Kidney epithelial cell (primary cell): Measurements from ENCODE around the gene TRPC1. TPM values are rescaled to one million over a fixed set of nuclear protein-coding genes. Genes with fewer than 3 reads are reported as not detected.

Source experiments
- DNase-seq: peaks from one replicate; pipeline ENCODE4 v3.0.0-alpha.2; 2010; ENCODE audit warnings: low read depth
- H3K27me3 ChIP-seq: 2 replicates; pipeline ENCODE4 v1.6.0; 2011; ENCODE audit warnings: low read length; ENCODE audit not compliant: control insufficient read depth, insufficient read depth
- H3K36me3 ChIP-seq: 2 replicates; pipeline ENCODE4 v1.5.1; 2011; ENCODE audit warnings: low read length; ENCODE audit not compliant: control insufficient read depth, insufficient read depth
- H3K4me3 ChIP-seq: 2 replicates; pipeline ENCODE4 v1.5.1; 2011; ENCODE audit warnings: low read depth, mild to moderate bottlenecking, control low read depth, low read length
- total RNA-seq: library from RNA; depleted of rRNA; stranded (reverse); fragments of >200 nt; gene quantifications from 2 replicates; pipeline ENCODE4 v1.2.3, GENCODE V29; 2015
- TF ChIP-seq, protein P1 (sequence below): IDR thresholded peaks from 2 replicates; pipeline ENCODE4 v1.5.1; 2011; ENCODE audit warnings: mild to moderate bottlenecking, moderate library complexity, low read length, control low read depth, inconsistent platforms; ENCODE audit not compliant: insufficient read depth, poor library complexity, severe bottlenecking

The TRPC1 gene
- total RNA-seq, 1 donor from 2014 or later, result 5.6 TPM

GRCh38 chr3:142857056-142857455 is 133.2 kb downstream of the TRPC1 start:
- H3K27me3 ChIP-seq, result no peaks in the 10 kb centered on the region
- H3K4me3 ChIP-seq, result no peak overlapping the region
- H3K36me3 ChIP-seq, result no peaks in the 10 kb centered on the region
- TF ChIP-seq, protein P1, sequence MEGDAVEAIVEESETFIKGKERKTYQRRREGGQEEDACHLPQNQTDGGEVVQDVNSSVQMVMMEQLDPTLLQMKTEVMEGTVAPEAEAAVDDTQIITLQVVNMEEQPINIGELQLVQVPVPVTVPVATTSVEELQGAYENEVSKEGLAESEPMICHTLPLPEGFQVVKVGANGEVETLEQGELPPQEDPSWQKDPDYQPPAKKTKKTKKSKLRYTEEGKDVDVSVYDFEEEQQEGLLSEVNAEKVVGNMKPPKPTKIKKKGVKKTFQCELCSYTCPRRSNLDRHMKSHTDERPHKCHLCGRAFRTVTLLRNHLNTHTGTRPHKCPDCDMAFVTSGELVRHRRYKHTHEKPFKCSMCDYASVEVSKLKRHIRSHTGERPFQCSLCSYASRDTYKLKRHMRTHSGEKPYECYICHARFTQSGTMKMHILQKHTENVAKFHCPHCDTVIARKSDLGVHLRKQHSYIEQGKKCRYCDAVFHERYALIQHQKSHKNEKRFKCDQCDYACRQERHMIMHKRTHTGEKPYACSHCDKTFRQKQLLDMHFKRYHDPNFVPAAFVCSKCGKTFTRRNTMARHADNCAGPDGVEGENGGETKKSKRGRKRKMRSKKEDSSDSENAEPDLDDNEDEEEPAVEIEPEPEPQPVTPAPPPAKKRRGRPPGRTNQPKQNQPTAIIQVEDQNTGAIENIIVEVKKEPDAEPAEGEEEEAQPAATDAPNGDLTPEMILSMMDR, result peak; percentile 53
- DNase-seq, result no peak

Other genes starting within 250 kb of the TRPC1 start
- gene ATR, start 145.3 kb upstream of the TRPC1 start, total RNA-seq, result 23.6 and 25.2 TPM in 2 replicates
- gene PLS1, start 127.6 kb upstream of the TRPC1 start, total RNA-seq, result 15.6 and 21.8 TPM in 2 replicates
- gene PCOLCE2, start 165.0 kb downstream of the TRPC1 start, total RNA-seq, result 1.7 and 3.4 TPM in 2 replicates
- gene PAQR9, start 239.6 kb downstream of the TRPC1 start, total RNA-seq, result 0.08 and 0.48 TPM in 2 replicates